Stimulated activated CD8-positive, alpha-beta memory T cell treated with anti-CD3 and anti-CD28 coated beads, Interleukin-4, amount 100 ng/mL, for 1 hour (primary cell): ENCODE results near the gene GFER.
"Not testable (repeated sequence)": the region's sequence is repeated elsewhere in the genome, so short reads cannot be mapped to it uniquely, and the experiment has no call there.

Experiments used
- DNase-seq, 2 donors: peaks; one replicate each; pipeline ENCODE4 v3.0.0-alpha.2; 2020; ENCODE audit warnings: low read depth in 2 of 2, low spot score in 1 of 2

GFER gene

DNA sequence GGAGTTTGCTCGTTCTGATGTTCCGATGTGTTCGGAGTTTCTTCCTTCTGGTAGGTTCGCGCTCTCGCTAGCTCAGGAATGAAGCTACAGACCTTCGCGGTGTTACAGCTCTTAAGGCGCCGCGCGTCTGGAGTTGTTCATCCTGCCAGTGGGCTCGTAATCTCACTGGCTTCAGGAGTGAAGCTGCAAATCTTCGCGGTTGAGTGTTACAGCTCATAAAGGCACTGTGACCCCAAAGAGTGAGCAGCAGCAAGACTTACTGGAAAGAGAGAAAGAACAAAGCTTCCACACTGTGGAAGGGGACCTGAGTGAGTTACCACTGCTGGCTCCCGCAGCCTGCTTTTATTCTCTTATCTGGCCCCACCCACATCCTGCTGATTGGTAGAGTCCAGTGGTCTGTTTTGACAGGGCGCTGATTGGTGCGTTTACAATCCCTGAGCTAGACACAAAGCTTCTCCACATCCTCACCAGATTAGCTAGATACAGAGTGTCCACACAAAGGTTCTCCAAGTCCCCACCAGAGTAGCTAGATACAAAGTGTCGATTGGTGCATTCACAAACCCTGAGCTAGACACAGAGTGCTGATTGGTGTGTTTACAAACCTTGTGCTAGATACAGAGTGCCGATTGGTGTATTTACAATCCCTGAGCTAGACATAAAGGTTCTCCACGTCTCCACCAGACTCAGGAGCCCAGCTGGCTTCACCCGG, 26.4 kb upstream of the GFER start:
- not testable (repeated sequence) for DNase-seq

GRCh38 chr16:1958143-1958491, 25.9 kb upstream of the GFER start:
- not testable (repeated sequence) for DNase-seq

- no peak for DNase-seq
Measured at GRCh38 chr16:1958715-1959268, 25.2 kb upstream of the GFER start.

- DNase-seq: peak; percentile 81
Measured at GRCh38 chr16:1959269-1960039, 24.5 kb upstream of the GFER start, which contains the start of gene NDUFB10. Gene NDUFB10 (plus strand): TSS chr16:1959538. CDS start chr16:1959625, 87 bp downstream.

- DNase-seq: no peak
Measured at GRCh38 chr16:1960665-1961630, 23.0 kb upstream of the GFER start.

DNA sequence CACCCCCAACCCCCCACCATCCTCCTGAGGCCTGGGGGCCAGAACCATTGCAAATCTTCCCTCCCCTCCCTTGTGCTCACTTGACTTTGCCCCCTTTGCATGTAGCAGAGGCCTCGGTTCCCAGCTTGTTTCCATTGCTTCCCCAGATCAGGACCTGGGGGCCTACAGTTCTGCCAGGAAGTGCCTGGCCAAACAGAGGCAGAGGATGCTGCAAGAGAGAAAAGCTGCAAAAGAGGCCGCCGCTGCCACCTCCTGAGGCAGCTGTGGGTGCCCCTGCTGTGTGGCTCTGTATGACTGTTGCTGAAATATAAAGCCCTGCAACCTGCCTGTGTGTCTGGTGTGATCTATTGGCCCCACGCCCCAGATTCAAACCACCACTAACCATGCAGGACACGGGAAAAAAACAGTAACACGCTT, 22.3 kb upstream of the GFER start:
- DNase-seq: no peak

- not testable (repeated sequence) for DNase-seq
Measured at GRCh38 chr16:1962161-1963153, 21.5 kb upstream of the GFER start.

DNA sequence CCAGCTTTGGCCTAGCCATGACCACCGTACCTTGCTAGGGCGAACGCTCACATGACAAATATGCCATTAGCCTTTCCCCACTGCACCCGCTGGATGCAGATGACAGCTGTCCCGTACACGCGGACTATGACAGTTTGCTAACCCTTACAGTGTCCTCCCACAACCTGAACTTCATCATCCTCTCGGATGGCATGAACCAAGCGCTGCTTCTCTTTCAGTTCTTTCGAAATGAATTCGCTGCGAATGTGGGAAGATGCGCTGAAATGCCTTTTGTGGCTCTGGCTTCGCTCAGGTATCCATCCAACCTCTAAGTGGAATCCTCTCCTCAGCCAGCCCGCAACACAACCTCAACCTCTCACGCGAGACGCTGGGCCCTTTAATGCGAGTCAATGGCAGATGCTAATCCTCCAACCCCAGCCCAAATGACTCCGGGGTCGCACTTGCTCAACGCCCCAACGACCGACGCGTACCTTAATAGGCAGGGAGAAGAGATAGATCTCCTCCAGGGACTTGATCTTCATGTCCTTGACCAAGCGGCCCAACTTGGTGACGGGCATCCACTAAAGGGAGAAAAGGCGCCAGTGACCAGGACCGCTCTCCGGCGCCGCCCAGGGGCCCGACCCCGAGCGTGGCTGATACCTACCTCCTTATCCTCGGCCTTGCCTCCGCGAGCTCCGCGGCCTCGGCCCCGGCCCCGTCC, 20.0 kb upstream of the GFER start:
- peak in 1 of 2 donors; percentile 16 for DNase-seq

- DNase-seq: peak; percentile 92 to 95
Measured at GRCh38 chr16:1964506-1965395, 19.2 kb upstream of the GFER start, which contains the start of gene RPS2. Gene RPS2 (minus strand): TSS chr16:1964826. CDS start chr16:1964625, 201 bp downstream.

DNA sequence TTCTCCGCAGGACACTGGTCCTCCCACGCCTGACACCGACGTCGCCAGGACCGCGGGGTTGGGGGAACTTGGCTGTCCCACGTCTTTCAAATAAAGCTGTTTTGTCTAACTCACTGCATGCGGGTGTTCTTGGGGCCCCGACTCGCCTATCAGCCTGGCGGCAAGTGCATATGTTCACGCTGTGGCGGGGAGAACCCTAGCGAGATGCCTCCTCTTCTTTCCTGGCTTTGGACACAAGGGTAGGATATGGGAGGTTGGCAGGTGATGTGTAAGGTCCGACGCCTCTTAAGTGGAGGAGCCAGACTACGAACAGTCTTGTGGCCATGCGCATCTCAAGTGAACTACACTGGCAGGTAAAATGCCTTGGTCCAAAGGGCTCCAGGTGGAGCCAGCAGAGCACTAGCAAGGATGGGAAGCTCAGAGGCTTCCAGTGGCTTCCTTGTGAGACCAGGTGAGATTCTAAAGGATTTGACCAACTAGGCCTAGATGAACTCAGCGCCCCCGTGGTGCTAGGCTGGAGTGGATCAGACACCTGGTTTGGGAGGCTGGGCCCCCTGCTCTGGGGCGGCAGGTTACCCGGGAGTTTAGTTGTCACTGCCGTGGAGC, 18.5 kb upstream of the GFER start:
- DNase-seq: no peak

GRCh38 chr16:1966460-1966859, 17.5 kb upstream of the GFER start, which contains the start of gene RNF151:
Gene RNF151 (plus strand): TSS chr16:1966856. CDS start chr16:1966882, 26 bp downstream.
- DNase-seq: no peak

GRCh38 chr16:1968146-1968953, 15.6 kb upstream of the GFER start:
- no peak for DNase-seq

- peak; percentile 92 to 93 for DNase-seq
Measured at GRCh38 chr16:1971796-1972489, 12.1 kb upstream of the GFER start, which contains the start of gene TBL3. Gene TBL3 (plus strand): TSS chr16:1972053. CDS start chr16:1972165, 112 bp downstream.

- no peak for DNase-seq
Measured at GRCh38 chr16:1972490-1972877, 11.5 kb upstream of the GFER start.

DNA sequence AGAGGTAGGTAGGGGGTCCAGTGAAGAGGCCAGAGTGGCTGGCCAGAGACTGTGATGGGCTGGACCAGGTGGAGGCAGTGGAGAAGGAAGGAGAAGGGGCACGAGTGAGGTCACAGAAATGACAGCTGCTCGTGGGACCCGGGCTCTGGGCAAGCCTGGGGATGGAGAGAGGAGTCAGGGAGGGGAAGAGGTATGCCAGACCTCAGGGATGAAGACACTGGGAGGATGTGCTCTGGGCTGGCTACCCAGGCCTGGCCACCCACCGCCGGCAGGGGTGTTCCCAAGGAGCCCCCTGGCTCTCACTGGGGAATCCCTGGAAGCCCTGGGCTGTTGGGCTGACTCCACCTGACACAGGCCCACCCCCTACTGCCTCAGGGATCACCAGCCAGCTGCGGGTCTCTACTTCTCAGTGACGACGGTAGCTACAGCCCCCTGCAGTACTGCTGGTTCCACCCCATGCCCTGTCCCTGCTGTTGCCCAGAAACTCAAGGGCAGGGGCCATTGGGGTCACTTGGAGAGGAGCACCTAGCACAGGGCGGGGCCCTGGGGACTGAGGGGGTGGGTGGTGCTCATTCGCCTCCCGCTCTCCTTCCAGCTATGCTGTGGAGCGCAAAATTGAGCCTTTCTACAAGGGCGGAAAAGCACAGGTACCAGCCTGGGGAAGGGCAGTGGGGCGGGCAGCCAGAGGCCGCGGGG, 10.4 kb upstream of the GFER start:
- DNase-seq: no peak
